ENCODE data around the gene DDX17. TPM values are rescaled to one million over a fixed set of nuclear protein-coding genes. Genes with fewer than 3 reads are reported as not detected.

DDX17 gene
- total RNA-seq, 3 donors from 2014 or later (not counting 1 experiment from before 2014, with no cell fraction given): 571 to 752 (median 578) TPM

DNA sequence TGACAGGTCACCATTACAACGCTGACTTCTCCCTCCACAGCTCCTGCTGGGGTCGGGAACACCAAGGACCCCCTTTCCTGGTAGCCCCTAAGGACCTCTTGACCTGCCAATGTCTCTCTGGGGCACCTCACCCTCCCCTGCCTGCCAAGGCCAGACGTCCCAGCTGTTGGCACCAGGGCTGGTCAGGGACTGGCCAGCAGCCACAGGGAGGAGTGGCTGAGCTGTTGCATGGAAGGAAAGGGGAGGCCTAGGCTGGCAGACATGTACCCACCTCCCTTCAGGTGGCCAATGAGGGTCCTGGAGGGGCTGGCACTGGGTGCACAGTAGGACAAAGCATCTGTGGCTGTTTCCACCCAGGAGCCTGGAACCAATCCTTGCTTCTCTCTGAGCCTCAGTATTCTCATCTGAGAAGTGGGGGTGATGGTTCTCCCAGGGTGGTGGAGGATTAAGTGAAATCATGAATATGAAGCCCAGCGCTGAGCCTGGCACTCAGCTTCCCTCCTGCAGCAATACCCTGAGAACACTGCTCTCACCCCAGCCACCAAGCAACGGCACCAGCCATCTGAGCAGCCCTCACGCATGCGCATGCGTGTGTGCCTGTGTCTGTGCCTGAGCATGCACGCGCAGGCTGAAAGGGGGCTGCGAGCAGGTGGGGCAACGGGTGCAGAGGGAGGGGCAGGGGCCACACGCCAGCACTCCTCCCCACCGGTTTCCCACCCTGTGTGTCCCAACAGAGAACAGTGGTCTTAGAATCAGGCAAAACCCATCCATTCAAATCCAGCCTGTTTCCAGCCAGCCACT, 57.0 kb downstream of the DDX17 start:
- WGBS (ENCODE audit: insufficient coverage): 82% methylated on average over 14 of the region's 14 CpGs

DNA sequence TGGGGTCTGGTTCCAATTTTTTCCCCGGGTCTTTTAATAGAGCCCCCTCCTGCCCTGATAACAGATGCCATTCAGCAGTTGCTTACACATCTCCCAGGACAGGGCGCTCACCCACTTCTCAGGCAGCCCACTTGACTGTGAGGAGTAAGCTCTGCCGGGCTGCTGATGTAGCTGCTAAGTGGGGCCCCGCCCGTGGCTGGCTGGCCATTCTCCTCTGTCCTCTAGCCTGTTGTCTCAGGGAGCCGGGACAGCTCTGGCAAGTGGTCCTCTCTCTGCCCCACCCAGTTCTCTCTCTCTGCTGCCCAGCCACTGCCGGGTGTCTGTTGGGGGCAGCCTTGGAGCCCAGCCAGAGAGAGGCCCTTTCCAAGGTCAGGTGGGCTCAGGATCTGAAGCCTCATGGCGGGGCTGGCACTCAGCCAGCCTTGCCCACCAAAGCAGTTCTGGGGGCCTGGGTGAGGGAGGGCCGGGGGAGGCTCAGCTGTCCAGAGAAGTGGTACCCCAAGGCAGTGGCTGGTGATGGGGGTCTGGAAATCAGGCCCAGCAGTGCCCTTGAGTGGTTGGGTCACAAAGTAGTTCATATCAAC, 60.0 kb downstream of the DDX17 start:
- TF ChIP-seq, protein P1, sequence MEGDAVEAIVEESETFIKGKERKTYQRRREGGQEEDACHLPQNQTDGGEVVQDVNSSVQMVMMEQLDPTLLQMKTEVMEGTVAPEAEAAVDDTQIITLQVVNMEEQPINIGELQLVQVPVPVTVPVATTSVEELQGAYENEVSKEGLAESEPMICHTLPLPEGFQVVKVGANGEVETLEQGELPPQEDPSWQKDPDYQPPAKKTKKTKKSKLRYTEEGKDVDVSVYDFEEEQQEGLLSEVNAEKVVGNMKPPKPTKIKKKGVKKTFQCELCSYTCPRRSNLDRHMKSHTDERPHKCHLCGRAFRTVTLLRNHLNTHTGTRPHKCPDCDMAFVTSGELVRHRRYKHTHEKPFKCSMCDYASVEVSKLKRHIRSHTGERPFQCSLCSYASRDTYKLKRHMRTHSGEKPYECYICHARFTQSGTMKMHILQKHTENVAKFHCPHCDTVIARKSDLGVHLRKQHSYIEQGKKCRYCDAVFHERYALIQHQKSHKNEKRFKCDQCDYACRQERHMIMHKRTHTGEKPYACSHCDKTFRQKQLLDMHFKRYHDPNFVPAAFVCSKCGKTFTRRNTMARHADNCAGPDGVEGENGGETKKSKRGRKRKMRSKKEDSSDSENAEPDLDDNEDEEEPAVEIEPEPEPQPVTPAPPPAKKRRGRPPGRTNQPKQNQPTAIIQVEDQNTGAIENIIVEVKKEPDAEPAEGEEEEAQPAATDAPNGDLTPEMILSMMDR (IDR thresholded peaks at IDR 0.05): no peak
- ATAC-seq (no peak), DNase-seq (no peak)
- Histone ChIP-seq H3K27ac (ENCODE audit: low read length) (no peak overlapping the region), H3K4me1 (ENCODE audit: control insufficient read depth, insufficient read depth, low read length) (no peaks in the 10 kb centered on the region), H3K27me3 (ENCODE audit: control insufficient read depth, insufficient read depth, low read length) (no peaks in the 10 kb centered on the region), H3K4me3 (ENCODE audit: low read length) (no peak overlapping the region), H3K9me3 (ENCODE audit: control insufficient read depth, insufficient read depth, low read length) (no peaks in the 10 kb centered on the region), H3K36me3 (ENCODE audit: control insufficient read depth, insufficient read depth, low read length) (no peaks in the 10 kb centered on the region)
- H3K27ac Mint-ChIP-seq: no peak overlapping the region
- 83% methylated on average over 9 of the region's 9 CpGs for WGBS (ENCODE audit: insufficient coverage)
- peaks cover 12 to 25% of the 10 kb centered on the region in 2 donors for H3K27me3 Mint-ChIP-seq (ENCODE audit: low read depth in 2 of 2)
- intact Hi-C loops (cut with micrococcal nuclease): no loop called here
- no peak overlapping the region for H3K4me3 Mint-ChIP-seq
- H3K36me3 Mint-ChIP-seq: no peaks in the 10 kb centered on the region
- no peaks in the 10 kb centered on the region for H3K4me1 Mint-ChIP-seq
- no peaks in the 10 kb centered on the region for H3K9me3 Mint-ChIP-seq

More for the DNA sequence above, 57.0 kb downstream of the DDX17 start:
- Mint-ChIP-seq H3K27ac (no peak overlapping the region), H3K4me1 (peaks cover 0 to 1% of the 10 kb centered on the region in 2 donors), H3K36me3 (no peaks in the 10 kb centered on the region), H3K4me3 (no peak overlapping the region), H3K9me3 (no peaks in the 10 kb centered on the region), H3K27me3 (ENCODE audit: low read depth in 2 of 2) (peaks cover 30 to 33% of the 10 kb centered on the region in 2 donors)
- Histone ChIP-seq H3K4me1 (ENCODE audit: control insufficient read depth, insufficient read depth, low read length) (peaks cover 2% of the 10 kb centered on the region), H3K4me3 (ENCODE audit: low read length) (no peak overlapping the region), H3K9me3 (ENCODE audit: control insufficient read depth, insufficient read depth, low read length) (no peaks in the 10 kb centered on the region), H3K27ac (ENCODE audit: low read length) (no peak overlapping the region), H3K27me3 (ENCODE audit: control insufficient read depth, insufficient read depth, low read length) (peaks cover 9% of the 10 kb centered on the region), H3K36me3 (ENCODE audit: control insufficient read depth, insufficient read depth, low read length) (no peaks in the 10 kb centered on the region)
- ATAC-seq: no peak
- no peak for DNase-seq
- TF ChIP-seq, protein P1 (IDR thresholded peaks at IDR 0.05): no peak
- intact Hi-C loops (cut with micrococcal nuclease): no loop called here

DNA sequence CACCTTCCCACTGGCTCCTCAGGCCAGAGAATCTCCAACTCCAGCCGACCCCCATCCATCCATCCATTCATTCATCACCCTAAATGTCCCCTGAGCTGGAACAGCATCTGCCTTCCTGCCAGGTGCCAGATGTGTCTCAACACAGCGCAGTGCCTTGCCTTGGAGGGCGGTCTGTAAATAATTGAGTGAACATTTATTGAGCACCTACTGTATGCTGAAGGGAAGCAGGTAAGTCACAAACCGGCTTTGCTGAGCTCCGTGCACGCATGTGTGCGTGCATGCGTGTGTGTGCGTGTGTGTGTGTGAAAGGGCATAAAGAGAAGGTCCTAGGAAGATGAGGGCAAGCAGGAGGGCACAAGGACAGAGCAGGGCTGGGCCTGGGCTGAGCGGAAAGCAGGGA, 61.3 kb downstream of the DDX17 start:
- WGBS (ENCODE audit: insufficient coverage): 91% methylated on average over 10 of the region's 10 CpGs
- no peak overlapping the region for H3K4me3 Mint-ChIP-seq
- H3K27ac Mint-ChIP-seq: no peak overlapping the region
- Histone ChIP-seq H3K4me3 (ENCODE audit: low read length) (no peak overlapping the region), H3K36me3 (ENCODE audit: control insufficient read depth, insufficient read depth, low read length) (no peaks in the 10 kb centered on the region), H3K4me1 (ENCODE audit: control insufficient read depth, insufficient read depth, low read length) (no peaks in the 10 kb centered on the region), H3K27ac (ENCODE audit: low read length) (no peak overlapping the region), H3K27me3 (ENCODE audit: control insufficient read depth, insufficient read depth, low read length) (no peaks in the 10 kb centered on the region), H3K9me3 (ENCODE audit: control insufficient read depth, insufficient read depth, low read length) (no peaks in the 10 kb centered on the region)
- H3K9me3 Mint-ChIP-seq: no peaks in the 10 kb centered on the region
- no peaks in the 10 kb centered on the region for H3K4me1 Mint-ChIP-seq
- intact Hi-C loops (cut with micrococcal nuclease): no loop called here
- ATAC-seq (no peak), DNase-seq (no peak)
- no peaks in the 10 kb centered on the region for H3K36me3 Mint-ChIP-seq
- H3K27me3 Mint-ChIP-seq (ENCODE audit: low read depth in 2 of 2): peaks cover 0 to 24% of the 10 kb centered on the region in 2 donors
- TF ChIP-seq, protein P1 (IDR thresholded peaks at IDR 0.05): no peak
